PFSK-1 (cell line): Measurements from ENCODE around the gene ZCCHC8.

Experiments
- FOXP2 ChIP-seq: optimal IDR thresholded peaks from 2 replicates; pipeline ENCODE3; 2011; ENCODE audit warnings: borderline replicate concordance, control low read depth, inconsistent platforms; ENCODE audit not compliant: insufficient read depth; ENCODE audit errors: extremely low read length, extremely low read depth
- POLR2AphosphoS5 ChIP-seq: IDR thresholded peaks from 2 replicates; pipeline ENCODE4 v1.6.1; 2012; ENCODE audit warnings: low read depth, mild to moderate bottlenecking, control low read depth, low read length, moderate library complexity
- REST ChIP-seq, 2 experiments: IDR thresholded peaks; 2 replicates each; pipeline versions ENCODE4 v1.6.1 to v1.8.0; 2011 to 2012; ENCODE audit warnings: low read depth in 2 of 2, low read length in 2 of 2, control low read depth in 1 of 2, inconsistent platforms in 1 of 2, mild to moderate bottlenecking in 1 of 2, moderate library complexity in 1 of 2; ENCODE audit not compliant: insufficient read depth in 1 of 2
- SIN3A ChIP-seq: IDR thresholded peaks from 2 replicates; pipeline ENCODE4 v1.6.1; 2012; ENCODE audit warnings: mild to moderate bottlenecking, low read length, moderate library complexity, borderline replicate concordance; ENCODE audit not compliant: insufficient read depth
- TAF1 ChIP-seq: IDR thresholded peaks from 2 replicates; pipeline ENCODE4 v1.6.1; 2012; ENCODE audit warnings: low read length, control low read depth, borderline replicate concordance; ENCODE audit not compliant: insufficient read depth

GRCh38 chr12:122435186-122435585 is 65.5 kb downstream of the ZCCHC8 start:
- no peak for TF ChIP-seq POLR2AphosphoS5
- TF ChIP-seq TAF1, result no peak
- no peak for TF ChIP-seq SIN3A
- no peak for TF ChIP-seq REST (IDR thresholded peaks at IDR 0.05; ENCODE audit: insufficient read depth in 1 of 2, low read depth in 2 of 2, low read length in 2 of 2)
- no peak for TF ChIP-seq FOXP2
